Endothelial cell of umbilical vein (primary cell): ENCODE measurements around the gene VSIG10.

Source experiments
- EZH2 ChIP-seq: IDR thresholded peaks from 2 replicates; pipeline ENCODE4 v1.6.1; 2012; ENCODE audit warnings: borderline replicate concordance, low read depth, mild to moderate bottlenecking, moderate library complexity, low read length, inconsistent platforms; ENCODE audit not compliant: severe bottlenecking
- FOS ChIP-seq: IDR thresholded peaks from 2 replicates; pipeline ENCODE4 v1.6.1; 2011; ENCODE audit warnings: mild to moderate bottlenecking, low read length, moderate library complexity, borderline replicate concordance; ENCODE audit not compliant: insufficient read depth
- GATA2 ChIP-seq: IDR thresholded peaks from 2 replicates; pipeline ENCODE4 v1.7.0; 2011; ENCODE audit warnings: low read depth, mild to moderate bottlenecking, moderate library complexity, mixed read lengths, low read length; ENCODE audit not compliant: insufficient read length, insufficient read depth
- JUN ChIP-seq: IDR thresholded peaks from 2 replicates; pipeline ENCODE4 v1.6.1; 2011; ENCODE audit warnings: borderline replicate concordance, low read depth; ENCODE audit not compliant: insufficient read length, insufficient read depth
- MAX ChIP-seq: IDR thresholded peaks from 2 replicates; pipeline ENCODE4 v1.6.1; 2011; ENCODE audit not compliant: insufficient read depth, insufficient read length
- MYC ChIP-seq: IDR thresholded peaks from one replicate; pipeline ENCODE4 v1.6.1; 2011; ENCODE audit warnings: mild to moderate bottlenecking, low read depth, low read length
- POLR2A ChIP-seq: IDR thresholded peaks from 2 replicates; pipeline ENCODE4 v1.6.1; 2012; ENCODE audit warnings: low read depth, mild to moderate bottlenecking, control low read depth, low read length
- POLR2AphosphoS5 ChIP-seq: IDR thresholded peaks from 2 replicates; pipeline ENCODE4 v1.6.1; 2012; ENCODE audit warnings: low read depth, mild to moderate bottlenecking, control low read depth, low read length, moderate library complexity; ENCODE audit not compliant: insufficient read depth
- TF ChIP-seq, protein P1 (sequence below), 2 donors: IDR thresholded peaks; 1 replicate in 1 of 2; 2 replicates in 1 of 2; pipeline ENCODE4 v1.5.1; 2011; ENCODE audit warnings: low read length in 2 of 2, mild to moderate bottlenecking in 2 of 2, moderate library complexity in 2 of 2, control low read depth in 1 of 2, inconsistent platforms in 1 of 2, low read depth in 1 of 2; ENCODE audit not compliant: insufficient read depth in 1 of 2; ENCODE audit errors: extremely low read depth in 1 of 2

GRCh38 chr12:118064608-118065007 is 39.2 kb downstream of the VSIG10 start:
- TF ChIP-seq, protein P1, sequence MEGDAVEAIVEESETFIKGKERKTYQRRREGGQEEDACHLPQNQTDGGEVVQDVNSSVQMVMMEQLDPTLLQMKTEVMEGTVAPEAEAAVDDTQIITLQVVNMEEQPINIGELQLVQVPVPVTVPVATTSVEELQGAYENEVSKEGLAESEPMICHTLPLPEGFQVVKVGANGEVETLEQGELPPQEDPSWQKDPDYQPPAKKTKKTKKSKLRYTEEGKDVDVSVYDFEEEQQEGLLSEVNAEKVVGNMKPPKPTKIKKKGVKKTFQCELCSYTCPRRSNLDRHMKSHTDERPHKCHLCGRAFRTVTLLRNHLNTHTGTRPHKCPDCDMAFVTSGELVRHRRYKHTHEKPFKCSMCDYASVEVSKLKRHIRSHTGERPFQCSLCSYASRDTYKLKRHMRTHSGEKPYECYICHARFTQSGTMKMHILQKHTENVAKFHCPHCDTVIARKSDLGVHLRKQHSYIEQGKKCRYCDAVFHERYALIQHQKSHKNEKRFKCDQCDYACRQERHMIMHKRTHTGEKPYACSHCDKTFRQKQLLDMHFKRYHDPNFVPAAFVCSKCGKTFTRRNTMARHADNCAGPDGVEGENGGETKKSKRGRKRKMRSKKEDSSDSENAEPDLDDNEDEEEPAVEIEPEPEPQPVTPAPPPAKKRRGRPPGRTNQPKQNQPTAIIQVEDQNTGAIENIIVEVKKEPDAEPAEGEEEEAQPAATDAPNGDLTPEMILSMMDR (IDR thresholded peaks at IDR 0.05; ENCODE audit: extremely low read depth in 1 of 2, insufficient read depth in 1 of 2, low read depth in 1 of 2, low read length in 2 of 2): peak in 1 of 2 donors; percentile 11
- TF ChIP-seq EZH2 (no peak), POLR2AphosphoS5 (no peak), JUN (no peak), FOS (no peak), POLR2A (no peak), MYC (no peak), MAX (no peak), GATA2 (no peak)
